Left colon (tissue), 2 donors: Measurements from ENCODE around the gene PSMB2. TPM values are rescaled to one million over a fixed set of nuclear protein-coding genes. Genes with fewer than 3 reads are reported as not detected.

Experiments
- ATAC-seq: fragments of 200-7000 bp; cut with Tn5 transposase; one replicate; pipeline ENCODE4 v1.9.1; 2020; ENCODE audit warnings: mild to moderate bottlenecking, moderate library complexity
- DNase-seq, 2 donors: peaks; one replicate each; pipeline ENCODE4 v3.0.0-alpha.2; 2020
- intact Hi-C, 2 donors: fragments of 100-400 bp; cut with DNase I in 1 of 2; cut with micrococcal nuclease in 1 of 2; formaldehyde crosslinking; loops; one replicate each; pipeline versions ENCODE4 v1.11.2 to v1.14.0; 2022; cut with DNase I, micrococcal nuclease
- total RNA-seq, 2 donors: library from RNA; stranded (reverse); fragmentation: NEBNext Ultra II Directional; extraction: Animal tissue kit (Norgen Biotek cat#: 25700); gene quantifications; one replicate each; pipeline ENCODE4 v1.2.1, GENCODE V29; 2021
- donor health status: DM: no; HTN: no; CAD: no.
- donor health status: DM: yes; HTN: yes; CAD: no.

PSMB2 gene
- total RNA-seq, 2 donors from 2014 or later, result 40.2 to 49.1 TPM

GRCh38 chr1:35650416-35650815 is 9.1 kb upstream of the PSMB2 start:
- intact Hi-C loops, result no loop called here
- no peak for ATAC-seq
- DNase-seq, result no peak

- intact Hi-C loops, result loop anchor here in 1 of 2 donors (10.0 kb wide), 1 partner anchor 69 kb away; the partner anchor contains the start of gene C1orf216
- DNase-seq (no peak), ATAC-seq (no peak)
Observed at GRCh38 chr1:35646043-35646442, 4.7 kb upstream of the PSMB2 start.

- intact Hi-C loops, result loop anchor here in 1 of 2 donors (10.0 kb wide), 1 partner anchor 71 kb away; the partner anchor contains the start of gene C1orf216
- no peak for DNase-seq
- no peak for ATAC-seq
Observed at GRCh38 chr1:35644204-35644603, 2.9 kb upstream of the PSMB2 start.

GRCh38 chr1:35642471-35642955 is 1.2 kb upstream of the PSMB2 start:
- peak in 1 of 2 donors; percentile 17 for DNase-seq
- intact Hi-C loops, result loop anchor here in 1 of 2 donors (10.0 kb wide), 1 partner anchor 72 kb away; the partner anchor contains the start of gene C1orf216
- ATAC-seq, result no peak

GRCh38 chr1:35640380-35641232 is 720 bp downstream of the PSMB2 start:
- intact Hi-C loops, result loop anchor here in 1 of 2 donors (10.0 kb wide), 1 partner anchor 74 kb away; the partner anchor contains the start of gene C1orf216
- no peak for ATAC-seq
- no peak for DNase-seq

- DNase-seq (no peak), ATAC-seq (peak; percentile 21)
- intact Hi-C loops, result no loop called here
Observed at GRCh38 chr1:35637401-35637809, 3.9 kb downstream of the PSMB2 start.

- intact Hi-C loops, result no loop called here
- DNase-seq (no peak), ATAC-seq (no peak)
Observed at GRCh38 chr1:35633547-35633946, 7.8 kb downstream of the PSMB2 start.

GRCh38 chr1:35631396-35631795 is 9.9 kb downstream of the PSMB2 start:
- DNase-seq (no peak), ATAC-seq (no peak)
- intact Hi-C loops, result no loop called here

- intact Hi-C loops, result no loop called here
- no peak for ATAC-seq
- no peak for DNase-seq
Observed at GRCh38 chr1:35629051-35629450, 12.3 kb downstream of the PSMB2 start.

- no peak for DNase-seq
- ATAC-seq, result no peak
- intact Hi-C loops, result no loop called here
Observed at GRCh38 chr1:35623832-35624231, 17.5 kb downstream of the PSMB2 start.

- intact Hi-C loops, result no loop called here
- DNase-seq, result no peak
- ATAC-seq, result no peak
Observed at GRCh38 chr1:35622510-35623178, 18.7 kb downstream of the PSMB2 start.

GRCh38 chr1:35619237-35620121 is 21.8 kb downstream of the PSMB2 start:
- intact Hi-C loops, result no loop called here
- no peak for ATAC-seq
- no peak for DNase-seq

GRCh38 chr1:35615440-35615839 is 25.9 kb downstream of the PSMB2 start:
- intact Hi-C loops, result no loop called here
- ATAC-seq, result no peak
- no peak for DNase-seq

GRCh38 chr1:35611655-35612054 is 29.7 kb downstream of the PSMB2 start:
- ATAC-seq (no peak), DNase-seq (no peak)
- intact Hi-C loops, result no loop called here

- intact Hi-C loops, result no loop called here
Observed at GRCh38 chr1:35605867-35606182, 35.5 kb downstream of the PSMB2 start.

GRCh38 chr1:35605071-35605866 is 36.1 kb downstream of the PSMB2 start:
- intact Hi-C loops, result no loop called here
- ATAC-seq, result no peak

More at GRCh38 chr1:35605867-35606182, 35.5 kb downstream of the PSMB2 start:
- no peak for DNase-seq
- ATAC-seq, result no peak

GRCh38 chr1:35603941-35604340 is 37.4 kb downstream of the PSMB2 start:
- ATAC-seq, result no peak
- intact Hi-C loops, result no loop called here
- no peak for DNase-seq

More at GRCh38 chr1:35605071-35605866, 36.1 kb downstream of the PSMB2 start:
- DNase-seq, result no peak

- intact Hi-C loops, result no loop called here
- ATAC-seq (no peak), DNase-seq (no peak)
Observed at GRCh38 chr1:35603468-35603867, 37.9 kb downstream of the PSMB2 start.
